Activated CD4-positive, CD25-positive, alpha-beta regulatory T cell treated with anti-CD3 and anti-CD28 coated beads, Interleukin-2, amount 50 U/mL, for 24 hours (primary cell): ENCODE results near the gene SREBF1.
A peak's percentile ranks its signal among the peaks of the same experiment; 100 is the strongest.
"Not testable (repeated sequence)": the region's sequence is repeated elsewhere in the genome, so short reads cannot be mapped to it uniquely, and the experiment has no call there.

Experiments
- ATAC-seq, 2 donors: fragments of 150-1000 bp; cut with Tn5 transposase; one replicate each; pipeline ENCODE4 v1.10.0; 2021; ENCODE audit warnings: mild to moderate bottlenecking in 1 of 2, moderate library complexity in 1 of 2

The SREBF1 gene

DNA sequence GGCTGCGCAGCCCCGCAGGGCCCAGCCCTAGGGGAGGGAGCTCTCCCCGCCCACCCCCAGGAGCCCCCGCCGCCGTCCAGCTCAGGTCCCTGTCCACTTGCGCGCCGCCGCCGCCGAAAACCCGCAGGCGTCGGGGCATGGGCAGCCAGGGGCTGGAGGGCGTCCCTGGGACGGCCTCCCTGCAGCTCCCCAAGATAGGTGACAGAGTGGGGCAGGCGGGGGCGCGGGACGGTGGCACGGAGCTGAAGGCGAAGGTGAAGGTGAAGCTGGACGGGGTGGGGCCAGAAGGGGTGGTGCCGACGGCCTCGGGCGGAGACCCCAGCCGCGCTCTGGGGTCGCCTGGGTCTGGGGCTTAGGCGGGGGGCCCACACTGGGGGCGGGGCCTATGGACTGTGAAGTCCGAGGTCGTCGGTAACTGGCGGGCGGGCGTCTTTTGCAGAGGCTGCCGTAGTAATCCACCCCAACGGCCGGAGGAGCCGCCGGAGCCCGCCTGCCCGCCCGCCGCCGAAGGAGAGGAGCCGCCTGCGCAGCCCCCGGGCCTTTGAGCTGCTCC is 27.2 kb downstream of the SREBF1 start:
- no peak for ATAC-seq

GRCh38 chr17:17808706-17809432 is 27.9 kb downstream of the SREBF1 start:
- ATAC-seq: no peak

DNA sequence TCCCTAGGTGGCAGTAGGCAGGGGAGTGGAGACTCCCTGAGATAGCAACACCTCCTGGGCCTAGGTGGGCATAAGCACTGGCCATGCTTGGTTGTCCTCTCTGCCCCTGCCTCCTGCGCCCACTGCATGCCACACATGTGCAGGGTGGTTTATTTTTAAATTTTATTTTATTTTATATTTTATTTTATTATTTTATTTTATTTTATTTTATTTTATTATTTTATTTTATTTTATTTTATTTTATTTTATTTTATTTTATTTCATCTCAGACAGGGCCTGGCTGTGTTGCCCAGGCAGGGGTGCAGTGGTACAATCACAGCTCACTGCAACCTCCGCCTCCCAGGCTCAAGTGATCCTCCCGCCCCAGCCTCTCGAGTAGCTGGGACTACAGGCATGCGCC is 28.6 kb downstream of the SREBF1 start:
- ATAC-seq: not testable (repeated sequence)

DNA sequence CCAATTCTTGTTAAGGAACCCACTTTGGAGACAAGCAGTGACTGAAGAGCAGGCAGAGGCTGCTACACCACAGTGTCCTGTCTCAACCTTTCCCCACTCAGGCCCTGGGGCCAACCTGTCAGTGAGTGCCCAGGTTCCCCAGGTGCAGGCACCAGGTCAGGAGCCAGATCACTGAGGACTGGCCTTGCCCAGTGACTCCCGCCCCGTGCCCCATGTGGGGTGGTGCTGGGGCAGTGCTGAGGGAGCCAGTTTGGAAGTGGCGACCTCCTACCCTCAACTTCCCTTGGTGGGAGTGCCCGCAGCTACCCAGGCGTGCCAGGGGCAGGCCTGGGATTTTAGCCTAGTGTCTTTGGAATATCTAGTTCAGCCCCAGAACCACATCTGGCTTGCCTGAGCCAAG is 29.3 kb downstream of the SREBF1 start:
- ATAC-seq: no peak

DNA sequence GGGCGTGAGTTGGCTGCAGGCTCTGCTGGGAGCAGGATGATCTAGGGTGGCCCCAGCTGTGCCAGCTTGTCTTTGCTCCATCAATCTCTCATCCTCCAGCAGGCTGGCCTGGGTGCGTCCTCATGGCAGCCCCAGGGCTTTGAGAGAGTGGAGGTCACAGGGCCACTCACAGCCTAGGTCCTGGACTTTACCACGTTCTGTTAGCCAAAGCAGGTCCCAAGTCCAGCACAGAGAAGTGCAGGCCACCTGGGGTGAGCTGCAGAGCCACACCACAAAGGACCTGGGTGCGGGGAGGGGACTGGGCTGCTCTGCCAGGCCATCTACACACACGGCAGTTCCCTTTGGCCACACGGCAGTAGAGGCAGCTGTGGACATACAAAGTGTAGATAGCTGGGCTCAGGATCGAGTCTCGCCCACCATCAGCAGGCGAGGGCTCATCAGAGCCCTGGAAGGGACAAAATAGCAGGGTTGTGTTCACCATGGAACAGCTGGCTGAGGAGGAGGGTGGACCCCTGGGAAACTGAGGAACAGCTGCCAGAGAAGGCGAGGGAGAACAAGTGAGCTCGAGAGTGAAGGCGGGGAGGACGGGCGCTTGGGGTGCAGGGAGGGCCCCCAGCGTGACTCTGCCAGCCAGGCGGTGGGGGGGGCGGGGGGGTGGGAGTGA is 30.0 kb downstream of the SREBF1 start:
- no peak for ATAC-seq

- ATAC-seq: no peak
These were observed 30.8 kb downstream of the SREBF1 start for GRCh38 chr17:17806035-17806434.

GRCh38 chr17:17805575-17805974 is 31.2 kb downstream of the SREBF1 start:
- ATAC-seq: no peak

DNA sequence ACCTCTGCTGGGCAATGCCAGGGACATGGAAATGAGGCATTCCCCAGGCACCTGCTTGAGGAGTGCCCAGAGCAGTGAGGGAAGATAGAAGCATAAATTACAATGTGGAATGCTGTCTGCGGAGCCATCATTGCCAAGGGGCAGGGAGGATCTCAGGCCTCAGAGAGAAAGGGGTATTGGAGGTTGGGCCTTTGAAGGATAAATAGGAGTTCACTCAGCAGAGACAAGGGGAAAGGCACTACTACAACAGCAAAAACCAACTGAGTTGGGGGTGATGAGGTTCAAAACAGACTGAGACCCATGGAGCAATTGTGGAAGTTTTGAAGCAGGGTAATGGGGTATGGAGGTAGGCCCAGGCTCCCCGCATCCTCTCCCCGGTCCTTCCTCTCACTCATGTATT is 32.8 kb downstream of the SREBF1 start:
- ATAC-seq: no peak

DNA sequence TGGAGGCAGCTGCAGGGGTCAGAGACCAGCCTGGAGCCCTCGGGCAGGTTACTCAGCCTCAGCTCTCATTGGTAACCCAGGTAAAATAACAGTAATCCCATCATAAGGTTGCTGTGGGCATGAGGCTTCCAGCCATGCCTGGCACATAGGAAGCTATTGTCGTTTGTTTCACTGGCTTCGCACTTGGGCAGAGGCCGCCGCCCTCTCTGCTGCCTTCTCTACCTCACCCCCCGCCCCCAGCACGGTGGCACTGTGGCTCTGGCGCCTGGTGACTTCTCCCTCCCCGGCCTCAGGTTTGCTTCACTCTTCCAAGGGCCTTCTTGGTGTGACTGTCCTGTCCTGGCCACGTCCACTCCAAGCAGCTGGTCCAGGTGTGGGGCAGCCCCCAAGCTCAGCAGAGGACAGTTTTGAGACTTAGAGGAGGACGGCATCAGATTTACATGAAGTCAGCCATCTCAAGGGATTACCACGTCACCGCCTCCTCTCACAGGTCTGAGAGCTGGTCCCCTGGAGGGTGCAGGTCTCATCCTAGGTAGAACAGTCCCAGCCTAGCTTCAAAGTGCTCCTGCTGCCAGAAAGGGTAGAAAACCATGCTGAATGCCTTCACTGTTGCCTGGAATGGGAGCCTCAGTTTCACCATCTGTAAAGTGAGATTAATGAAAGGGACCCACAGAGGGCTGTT is 34.8 kb downstream of the SREBF1 start:
- no peak for ATAC-seq

GRCh38 chr17:17800504-17801021 is 36.2 kb downstream of the SREBF1 start:
- no peak for ATAC-seq

GRCh38 chr17:17798573-17799255 is 38.1 kb downstream of the SREBF1 start:
- ATAC-seq: no peak

GRCh38 chr17:17798010-17798556 is 38.7 kb downstream of the SREBF1 start:
- ATAC-seq: no peak

- no peak for ATAC-seq
These were observed 39.5 kb downstream of the SREBF1 start for GRCh38 chr17:17797119-17797809.

DNA sequence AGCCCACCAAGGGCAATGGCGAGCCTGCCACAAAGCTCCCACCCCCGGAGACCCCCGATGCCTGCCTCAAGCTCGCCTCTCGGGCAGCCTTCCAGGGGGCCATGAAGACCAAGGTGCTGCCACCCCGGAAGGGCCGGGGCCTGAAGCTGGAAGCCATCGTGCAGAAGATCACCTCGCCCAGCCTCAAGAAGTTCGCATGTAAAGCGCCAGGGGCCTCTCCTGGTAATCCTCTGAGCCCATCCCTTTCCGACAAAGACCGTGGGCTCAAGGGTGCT is 40.1 kb downstream of the SREBF1 start:
- ATAC-seq: no peak

- ATAC-seq: no peak
These were observed 40.6 kb downstream of the SREBF1 start for GRCh38 chr17:17795946-17796786.

DNA sequence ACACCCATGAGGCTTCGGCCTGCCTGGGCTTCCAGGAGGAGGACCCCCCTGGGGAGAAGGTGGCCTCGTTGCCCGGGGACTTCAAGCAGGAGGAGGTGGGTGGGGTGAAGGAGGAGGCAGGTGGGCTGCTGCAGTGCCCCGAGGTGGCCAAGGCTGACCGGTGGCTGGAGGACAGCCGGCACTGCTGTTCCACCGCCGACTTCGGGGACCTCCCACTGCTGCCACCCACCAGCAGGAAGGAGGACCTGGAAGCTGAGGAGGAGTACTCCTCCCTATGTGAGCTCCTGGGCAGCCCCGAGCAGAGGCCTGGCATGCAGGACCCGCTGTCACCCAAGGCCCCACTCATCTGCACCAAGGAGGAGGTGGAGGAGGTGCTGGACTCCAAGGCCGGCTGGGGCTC is 41.5 kb downstream of the SREBF1 start:
- ATAC-seq: no peak

DNA sequence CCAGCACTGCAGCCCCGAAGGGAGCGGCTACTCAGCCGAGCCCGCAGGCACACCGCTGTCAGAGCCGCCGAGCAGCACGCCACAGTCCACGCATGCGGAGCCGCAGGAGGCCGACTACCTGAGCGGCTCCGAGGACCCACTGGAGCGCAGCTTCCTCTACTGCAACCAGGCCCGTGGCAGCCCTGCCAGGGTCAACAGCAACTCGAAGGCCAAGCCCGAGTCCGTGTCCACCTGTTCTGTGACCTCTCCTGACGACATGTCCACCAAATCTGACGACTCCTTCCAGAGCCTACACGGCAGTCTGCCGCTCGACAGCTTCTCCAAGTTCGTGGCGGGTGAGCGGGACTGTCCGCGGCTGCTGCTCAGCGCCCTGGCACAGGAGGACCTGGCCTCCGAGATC is 42.4 kb downstream of the SREBF1 start:
- no peak for ATAC-seq

GRCh38 chr17:17793378-17794214 is 43.2 kb downstream of the SREBF1 start:
- ATAC-seq: no peak

DNA sequence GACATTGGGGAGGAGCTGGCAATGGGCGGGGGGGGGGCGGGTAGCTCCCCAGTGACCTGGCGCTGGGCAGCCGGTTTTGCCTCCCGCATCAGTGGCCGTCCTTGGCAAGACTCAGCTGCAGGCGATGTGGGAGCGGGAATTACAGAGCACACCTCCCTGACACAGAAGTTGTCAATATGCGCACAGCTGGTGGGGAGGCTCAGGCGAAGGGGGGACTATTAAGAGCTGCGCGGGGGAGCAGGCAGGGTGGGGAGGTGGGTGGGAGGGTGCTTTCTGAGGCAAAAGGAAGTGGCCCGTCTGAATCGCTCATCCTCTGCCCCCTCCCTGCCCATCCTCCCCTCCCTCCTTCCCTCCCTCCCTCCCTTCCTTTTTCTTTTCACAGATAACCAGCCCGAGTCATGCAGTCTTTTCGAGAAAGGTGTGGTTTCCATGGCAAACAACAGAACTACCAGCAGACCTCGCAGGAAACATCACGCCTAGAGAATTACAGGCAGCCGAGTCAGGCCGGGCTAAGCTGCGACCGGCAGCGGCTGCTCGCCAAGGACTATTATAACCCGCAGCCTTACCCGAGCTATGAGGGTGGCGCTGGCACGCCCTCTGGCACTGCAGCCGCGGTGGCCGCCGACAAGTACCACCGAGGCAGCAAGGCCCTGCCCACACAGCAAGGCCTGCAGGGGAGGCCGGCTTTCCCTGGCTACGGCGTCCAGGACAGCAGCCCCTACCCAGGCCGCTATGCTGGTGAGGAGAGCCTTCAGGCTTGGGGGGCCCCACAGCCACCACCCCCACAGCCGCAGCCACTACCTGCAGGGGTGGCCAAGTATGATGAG is 44.0 kb downstream of the SREBF1 start:
- peak; percentile 68 to 80 for ATAC-seq
